Activated CD8-positive, alpha-beta T cell treated with anti-CD3 and anti-CD28 coated beads for 36 hours (primary cell): ENCODE data around the gene CARD19. TPM values are rescaled to one million over a fixed set of nuclear protein-coding genes. Genes with fewer than 3 reads are reported as not detected.

Experiments used
- ATAC-seq: fragments of 200-7000 bp; cut with Tn5 transposase; one replicate; pipeline ENCODE4 v1.10.0; 2021; ENCODE audit warnings: mild to moderate bottlenecking, moderate library complexity
- CTCF ChIA-PET: fragments of 350-600 bp; sonication (Branson Sonifier 250); formaldehyde crosslinking; loops from one replicate; lab custom pipeline; 2021; ENCODE audit warnings: antibody characterized with exemption; lab: Charles Lee
- POLR2A ChIA-PET: fragments of 350-600 bp; sonication (Branson Sonifier 250); formaldehyde crosslinking; loops from one replicate; lab custom pipeline; 2021; ENCODE audit warnings: antibody characterized with exemption; lab: Charles Lee
- DNase-seq: peaks from one replicate; pipeline ENCODE4 v3.0.0-alpha.2; 2020
- H3K27ac Mint-ChIP-seq: one replicate; pipeline ENCODE4 v1.8.0; 2021; ENCODE audit warnings: mild to moderate bottlenecking, mixed read lengths
- H3K27me3 Mint-ChIP-seq: one replicate; pipeline ENCODE4 v1.8.0; 2021; ENCODE audit warnings: mixed read lengths
- H3K36me3 Mint-ChIP-seq: one replicate; pipeline ENCODE4 v1.8.0; 2021; ENCODE audit warnings: low read depth, mixed read lengths
- H3K4me1 Mint-ChIP-seq: one replicate; pipeline ENCODE4 v1.8.0; 2021; ENCODE audit warnings: low read depth, mixed read lengths
- H3K4me3 Mint-ChIP-seq: one replicate; pipeline ENCODE4 v1.8.0; 2021; ENCODE audit warnings: mild to moderate bottlenecking, moderate library complexity, mixed read lengths
- H3K9me3 Mint-ChIP-seq: one replicate; pipeline ENCODE4 v1.8.0; 2021; ENCODE audit warnings: mixed read lengths
- intact Hi-C: fragments of 100-400 bp; cut with micrococcal nuclease; formaldehyde crosslinking; loops from one replicate; pipeline ENCODE4 v1.10.0; 2022
- total RNA-seq, 2 experiments: library from RNA; stranded (reverse); gene quantifications; one replicate each; pipeline ENCODE4 v1.2.3, GENCODE V29; 2021
- TF ChIP-seq, protein P1 (sequence below): fragments of 200-600 bp; IDR thresholded peaks from one replicate; pipeline ENCODE4 v1.8.0; 2022; ENCODE audit warnings: antibody characterized with exemption, mild to moderate bottlenecking

The CARD19 gene
- total RNA-seq, 2 experiments from 2014 or later: 42.9 to 43.4 TPM

DNA sequence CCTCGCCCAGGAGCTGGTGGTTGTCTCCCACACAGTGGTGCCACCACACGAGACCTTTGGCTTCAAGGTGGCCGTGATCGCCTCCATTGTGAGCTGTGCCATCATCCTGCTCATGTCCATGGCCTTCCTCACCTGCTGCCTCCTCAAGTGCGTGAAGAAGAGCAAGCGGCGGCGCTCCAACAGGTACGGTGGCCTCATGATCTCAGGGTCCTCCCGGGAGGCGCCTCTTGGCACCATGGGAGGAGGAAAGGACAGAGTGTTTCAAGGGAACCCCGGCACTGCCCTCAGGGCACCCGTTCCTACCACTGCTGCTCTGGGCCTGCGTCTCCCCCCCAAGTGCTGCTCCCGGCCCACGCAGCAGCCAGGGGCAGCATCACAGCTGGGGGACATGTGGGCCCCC is 18.2 kb upstream of the CARD19 start:
- H3K27ac Mint-ChIP-seq: peak overlapping the region; percentile 4
- H3K9me3 Mint-ChIP-seq: no peaks in the 10 kb centered on the region
- intact Hi-C loops: no loop called here
- no peak for ATAC-seq
- TF ChIP-seq, protein P1, sequence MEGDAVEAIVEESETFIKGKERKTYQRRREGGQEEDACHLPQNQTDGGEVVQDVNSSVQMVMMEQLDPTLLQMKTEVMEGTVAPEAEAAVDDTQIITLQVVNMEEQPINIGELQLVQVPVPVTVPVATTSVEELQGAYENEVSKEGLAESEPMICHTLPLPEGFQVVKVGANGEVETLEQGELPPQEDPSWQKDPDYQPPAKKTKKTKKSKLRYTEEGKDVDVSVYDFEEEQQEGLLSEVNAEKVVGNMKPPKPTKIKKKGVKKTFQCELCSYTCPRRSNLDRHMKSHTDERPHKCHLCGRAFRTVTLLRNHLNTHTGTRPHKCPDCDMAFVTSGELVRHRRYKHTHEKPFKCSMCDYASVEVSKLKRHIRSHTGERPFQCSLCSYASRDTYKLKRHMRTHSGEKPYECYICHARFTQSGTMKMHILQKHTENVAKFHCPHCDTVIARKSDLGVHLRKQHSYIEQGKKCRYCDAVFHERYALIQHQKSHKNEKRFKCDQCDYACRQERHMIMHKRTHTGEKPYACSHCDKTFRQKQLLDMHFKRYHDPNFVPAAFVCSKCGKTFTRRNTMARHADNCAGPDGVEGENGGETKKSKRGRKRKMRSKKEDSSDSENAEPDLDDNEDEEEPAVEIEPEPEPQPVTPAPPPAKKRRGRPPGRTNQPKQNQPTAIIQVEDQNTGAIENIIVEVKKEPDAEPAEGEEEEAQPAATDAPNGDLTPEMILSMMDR: no peak
- no peak overlapping the region for H3K4me3 Mint-ChIP-seq
- no peaks in the 10 kb centered on the region for H3K27me3 Mint-ChIP-seq
- peaks cover 40% of the 10 kb centered on the region for H3K4me1 Mint-ChIP-seq
- no peak for DNase-seq
- peaks cover 30% of the 10 kb centered on the region for H3K36me3 Mint-ChIP-seq
- POLR2A ChIA-PET: interaction anchor here (5.3 kb wide), 1 partner anchor 12 kb away, joined by 30 read pairs; no protein-coding TSS in a partner anchor
- CTCF ChIA-PET: interaction anchor here (1.5 kb wide), 1 partner anchor 26 kb away, joined by 3 read pairs; no protein-coding TSS in a partner anchor

DNA sequence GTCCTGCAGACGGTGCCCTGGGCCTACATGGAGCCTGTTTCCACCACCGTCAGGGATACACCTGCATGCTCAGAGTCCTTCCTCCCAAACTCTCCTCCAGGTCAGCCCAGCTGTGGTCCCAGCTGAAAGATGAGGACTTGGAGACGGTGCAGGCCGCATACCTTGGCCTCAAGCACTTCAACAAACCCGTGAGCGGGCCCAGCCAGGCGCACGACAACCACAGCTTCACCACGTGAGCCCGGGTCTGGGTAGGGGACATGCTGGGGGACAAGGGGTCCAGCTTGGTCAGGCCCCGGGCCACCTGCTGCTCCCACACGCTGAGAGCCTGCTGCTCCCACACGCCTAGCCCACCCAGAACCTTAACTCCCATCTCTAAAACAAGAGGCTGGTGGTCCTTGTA is 16.6 kb upstream of the CARD19 start:
- H3K9me3 Mint-ChIP-seq: peaks cover 3% of the 10 kb centered on the region
- no peak overlapping the region for H3K27ac Mint-ChIP-seq
- DNase-seq (no peak), ATAC-seq (no peak)
- intact Hi-C loops: no loop called here
- TF ChIP-seq, protein P1: no peak
- CTCF ChIA-PET: interaction anchor here (0.9 kb wide), 1 partner anchor 9 kb away, joined by 3 read pairs; no protein-coding TSS in a partner anchor
- no peaks in the 10 kb centered on the region for H3K27me3 Mint-ChIP-seq
- H3K36me3 Mint-ChIP-seq: peaks cover 37% of the 10 kb centered on the region
- peaks cover 45% of the 10 kb centered on the region for H3K4me1 Mint-ChIP-seq
- no peak overlapping the region for H3K4me3 Mint-ChIP-seq
- POLR2A ChIA-PET: interaction anchor here (1.1 to 1.9 kb wide), 2 partner anchors 9 to 15 kb away, joined by 3 to 6 read pairs; no protein-coding TSS in a partner anchor

DNA sequence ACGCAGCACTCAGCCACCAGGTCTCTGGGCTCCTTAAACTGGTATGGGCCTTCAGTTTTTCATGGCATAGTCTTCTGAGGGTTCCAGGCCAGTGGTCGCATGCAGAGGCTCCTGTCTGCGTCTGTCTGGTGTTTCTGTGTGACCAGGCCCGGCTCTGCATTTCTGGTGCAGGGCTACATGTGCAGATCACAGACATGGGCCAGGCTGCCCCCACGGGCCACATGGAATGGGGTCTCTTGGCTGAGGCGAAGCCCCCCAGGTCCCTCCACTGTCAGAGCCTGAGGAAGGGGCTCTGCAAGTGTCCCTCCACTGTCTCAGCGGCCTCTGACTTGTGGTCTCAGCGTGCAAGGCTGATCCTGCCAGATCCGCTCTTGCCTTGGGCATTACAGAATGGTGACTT is 15.6 kb upstream of the CARD19 start:
- Mint-ChIP-seq H3K27ac (no peak overlapping the region), H3K4me3 (no peak overlapping the region), H3K4me1 (peaks cover 39% of the 10 kb centered on the region), H3K27me3 (no peaks in the 10 kb centered on the region), H3K9me3 (peaks cover 4% of the 10 kb centered on the region), H3K36me3 (peaks cover 44% of the 10 kb centered on the region)
- ChIA-PET CTCF (interaction anchor here (1.8 to 3.0 kb wide), 2 partner anchors 13 to 75 kb away, joined by 4 to 9 read pairs; no protein-coding TSS in a partner anchor), POLR2A (interaction anchor here (1.0 to 1.9 kb wide), 3 partner anchors 8 to 16 kb away, joined by 3 to 6 read pairs (median 3); no protein-coding TSS in a partner anchor)
- ATAC-seq: no peak
- TF ChIP-seq, protein P1: no peak
- intact Hi-C loops: no loop called here
- peak; percentile 0 for DNase-seq

DNA sequence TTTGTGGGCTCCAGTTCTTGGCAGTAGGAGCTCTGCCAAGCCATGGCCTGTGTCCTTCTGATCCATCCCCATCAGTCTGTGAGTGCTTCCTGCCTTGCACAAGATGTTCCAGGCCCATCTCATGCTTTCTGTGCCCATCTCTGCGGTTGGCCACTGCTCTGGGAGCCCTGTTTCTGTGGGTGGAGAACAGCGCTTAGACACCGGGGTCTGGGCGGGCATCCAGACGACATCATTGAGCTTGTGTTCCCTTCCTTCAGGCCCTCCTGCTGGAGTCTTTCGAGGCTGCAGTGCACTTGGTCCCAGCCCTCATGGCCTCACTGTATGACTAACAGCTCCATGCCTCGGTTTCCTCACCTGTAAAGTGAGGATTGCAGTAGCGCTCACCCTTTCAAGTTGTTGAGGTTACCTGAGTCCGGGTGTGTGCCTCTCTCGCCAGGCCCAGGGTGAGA is 14.9 kb upstream of the CARD19 start:
- no peak for ATAC-seq
- Mint-ChIP-seq H3K27ac (no peak overlapping the region), H3K27me3 (no peaks in the 10 kb centered on the region), H3K36me3 (peaks cover 50% of the 10 kb centered on the region), H3K4me3 (no peak overlapping the region), H3K4me1 (peaks cover 42% of the 10 kb centered on the region), H3K9me3 (peaks cover 6% of the 10 kb centered on the region)
- TF ChIP-seq, protein P1: no peak
- no peak for DNase-seq
- ChIA-PET POLR2A (interaction anchor here (1.0 to 1.1 kb wide), 2 partner anchors 15 to 17 kb away, joined by 3 to 4 read pairs; no protein-coding TSS in a partner anchor), CTCF (interaction anchor here (1.0 to 3.0 kb wide), 4 partner anchors 14 to 79 kb away, joined by 3 to 9 read pairs (median 4); no protein-coding TSS in a partner anchor)
- intact Hi-C loops: no loop called here

DNA sequence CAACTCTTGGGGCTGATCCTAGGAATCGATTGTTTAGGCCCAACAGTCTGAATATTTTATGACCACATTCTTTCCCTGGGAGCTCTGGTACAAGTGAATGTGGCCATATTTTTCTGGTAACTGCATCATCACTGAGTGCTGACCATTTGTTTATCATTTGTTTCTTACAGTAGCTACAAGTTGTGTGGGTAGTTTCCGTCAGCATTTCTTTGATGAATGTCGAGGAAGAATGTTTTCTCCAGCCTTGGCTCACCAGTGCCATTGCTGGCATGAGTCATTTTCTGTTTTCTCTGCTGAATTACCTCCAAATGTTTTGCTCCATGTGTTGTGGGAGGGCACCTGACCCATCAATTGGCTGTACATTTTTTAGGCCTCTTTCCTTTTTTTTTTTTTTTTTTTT is 14.1 kb upstream of the CARD19 start:
- Mint-ChIP-seq H3K4me1 (peaks cover 38% of the 10 kb centered on the region), H3K27me3 (no peaks in the 10 kb centered on the region), H3K27ac (peak overlapping the region; percentile 5), H3K9me3 (peaks cover 6% of the 10 kb centered on the region), H3K36me3 (peaks cover 51% of the 10 kb centered on the region), H3K4me3 (no peak overlapping the region)
- ATAC-seq (no peak), DNase-seq (no peak)
- TF ChIP-seq, protein P1: no peak
- ChIA-PET POLR2A (interaction anchor here (1.5 kb wide), 1 partner anchor 11 kb away, joined by 3 read pairs; no protein-coding TSS in a partner anchor), CTCF (interaction anchor here (1.3 to 3.0 kb wide), 3 partner anchors 14 to 77 kb away, joined by 4 to 9 read pairs (median 5); no protein-coding TSS in a partner anchor)
- intact Hi-C loops: no loop called here
